Lower leg skin (tissue), 4 donors: ENCODE data around the gene RIIAD1. TPM values are rescaled to one million over a fixed set of nuclear protein-coding genes. Genes with fewer than 3 reads are reported as not detected.
A peak's percentile ranks its signal among the peaks of the same experiment; 100 is the strongest.

Experiments
- DNase-seq, 2 donors: peaks; one replicate each; pipeline ENCODE4 v3.0.0-alpha.2; 2019; ENCODE audit warnings: low spot score in 2 of 2
- H3K4me3 ChIP-seq: fragments of 200-600 bp; sonication (generic); 2 replicates; pipeline ENCODE4 v1.5.1; 2017; ENCODE audit warnings: mild to moderate bottlenecking, low read depth; ENCODE audit not compliant: poor library complexity, severe bottlenecking
- POLR2A ChIP-seq, 2 donors: fragments of 450-650 bp; IDR thresholded peaks; one replicate each; pipeline ENCODE4 v1.6.1; 2016 to 2017; ENCODE audit warnings: antibody characterized with exemption in 2 of 2, mild to moderate bottlenecking in 1 of 2, moderate library complexity in 1 of 2
- WGBS, 2 donors: methylation state at CpG; one replicate each; pipeline ENCODE4 v1.1.5; 2018; 5-methylcytosine and 5-hydroxymethylcytosine counted together
- intact Hi-C: fragments of 100-400 bp; cut with DNase I; formaldehyde crosslinking; loops from one replicate; pipeline ENCODE4 v1.15.0; 2023; ENCODE audit warnings: low total_unique reads
- total RNA-seq, 4 donors: library from RNA; depleted of rRNA; stranded (reverse); fragments of >200 nt; gene quantifications; one replicate each; pipeline ENCODE4 v1.1.0, GENCODE V29; 2016
- TF ChIP-seq, protein P1 (sequence below), 3 donors: fragments of 450-650 bp; IDR thresholded peaks; one replicate each; pipeline ENCODE4 v1.5.1; 2016; ENCODE audit warnings: antibody characterized with exemption in 3 of 3, mild to moderate bottlenecking in 3 of 3, moderate library complexity in 2 of 3

The RIIAD1 gene
- total RNA-seq, 4 donors from 2014 or later = not detected

DNA sequence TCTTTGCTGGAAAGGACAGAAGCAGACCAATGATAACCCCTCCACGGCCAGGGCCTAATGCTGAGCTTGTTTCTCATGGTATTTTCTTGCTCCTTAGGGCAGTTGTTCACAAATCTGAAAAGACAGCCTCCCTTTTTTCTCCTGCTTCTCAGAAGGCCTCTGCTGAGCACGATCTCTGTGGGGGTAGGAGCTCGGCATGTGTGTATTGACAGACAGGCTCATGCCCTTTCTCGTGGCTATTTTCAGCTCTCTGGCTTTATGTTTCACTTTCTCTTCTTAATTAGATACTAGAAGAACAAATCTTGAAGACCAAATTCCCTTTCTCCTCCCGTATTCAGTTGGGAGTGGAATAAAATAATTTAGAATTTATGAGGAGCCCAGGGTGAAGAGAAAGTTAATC lies 768 bp upstream of the RIIAD1 start:
- WGBS, 2 donors = 34 to 38% methylated on average over 5 of the region's 5 CpGs
- intact Hi-C loops = no loop called here
- no peak for TF ChIP-seq POLR2A (IDR thresholded peaks at IDR 0.05)
- TF ChIP-seq, protein P1, sequence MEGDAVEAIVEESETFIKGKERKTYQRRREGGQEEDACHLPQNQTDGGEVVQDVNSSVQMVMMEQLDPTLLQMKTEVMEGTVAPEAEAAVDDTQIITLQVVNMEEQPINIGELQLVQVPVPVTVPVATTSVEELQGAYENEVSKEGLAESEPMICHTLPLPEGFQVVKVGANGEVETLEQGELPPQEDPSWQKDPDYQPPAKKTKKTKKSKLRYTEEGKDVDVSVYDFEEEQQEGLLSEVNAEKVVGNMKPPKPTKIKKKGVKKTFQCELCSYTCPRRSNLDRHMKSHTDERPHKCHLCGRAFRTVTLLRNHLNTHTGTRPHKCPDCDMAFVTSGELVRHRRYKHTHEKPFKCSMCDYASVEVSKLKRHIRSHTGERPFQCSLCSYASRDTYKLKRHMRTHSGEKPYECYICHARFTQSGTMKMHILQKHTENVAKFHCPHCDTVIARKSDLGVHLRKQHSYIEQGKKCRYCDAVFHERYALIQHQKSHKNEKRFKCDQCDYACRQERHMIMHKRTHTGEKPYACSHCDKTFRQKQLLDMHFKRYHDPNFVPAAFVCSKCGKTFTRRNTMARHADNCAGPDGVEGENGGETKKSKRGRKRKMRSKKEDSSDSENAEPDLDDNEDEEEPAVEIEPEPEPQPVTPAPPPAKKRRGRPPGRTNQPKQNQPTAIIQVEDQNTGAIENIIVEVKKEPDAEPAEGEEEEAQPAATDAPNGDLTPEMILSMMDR (IDR thresholded peaks at IDR 0.05) = no peak
- no peak overlapping the region for H3K4me3 ChIP-seq
- DNase-seq = no peak

DNA sequence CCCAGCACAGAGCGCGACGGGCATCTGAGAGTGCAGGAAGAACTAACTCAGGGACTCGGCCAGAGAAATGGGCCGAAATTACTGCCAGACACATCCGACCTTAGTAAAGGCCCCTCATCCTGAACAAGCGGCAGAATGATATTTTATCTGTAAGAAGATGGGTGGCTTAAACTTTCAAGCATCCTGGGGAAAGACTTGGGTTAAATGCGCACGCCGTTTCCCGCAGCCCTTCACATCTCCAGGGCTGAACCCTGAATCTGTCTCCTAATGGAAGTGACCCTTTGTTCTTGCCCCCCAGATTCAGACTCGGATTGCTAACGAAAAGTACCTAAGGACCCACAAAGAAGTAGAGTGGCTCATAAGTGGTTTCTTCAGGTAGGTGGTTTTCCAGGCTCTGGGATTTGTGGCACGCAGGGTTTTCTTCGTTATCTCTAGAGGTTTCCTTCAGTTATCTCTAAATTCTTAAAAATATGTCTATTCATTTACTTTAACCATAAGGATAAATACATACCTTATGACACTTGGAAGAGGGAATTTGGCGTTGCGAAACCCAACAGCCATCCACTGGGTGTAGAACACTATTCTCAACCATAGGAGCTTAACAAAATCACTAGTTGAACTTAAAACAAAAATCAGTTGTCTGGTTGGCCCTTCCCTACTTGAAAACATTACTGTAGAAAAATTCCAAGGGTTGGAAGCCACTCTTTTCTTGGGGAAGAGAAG lies 627 bp downstream of the RIIAD1 start:
- TF ChIP-seq, protein P1 (IDR thresholded peaks at IDR 0.05) = no peak
- no peak for TF ChIP-seq POLR2A (IDR thresholded peaks at IDR 0.05)
- intact Hi-C loops = no loop called here
- WGBS, 2 donors = 38 to 41% methylated on average over 17 of the region's 17 CpGs
- no peak overlapping the region for H3K4me3 ChIP-seq
- no peak for DNase-seq

DNA sequence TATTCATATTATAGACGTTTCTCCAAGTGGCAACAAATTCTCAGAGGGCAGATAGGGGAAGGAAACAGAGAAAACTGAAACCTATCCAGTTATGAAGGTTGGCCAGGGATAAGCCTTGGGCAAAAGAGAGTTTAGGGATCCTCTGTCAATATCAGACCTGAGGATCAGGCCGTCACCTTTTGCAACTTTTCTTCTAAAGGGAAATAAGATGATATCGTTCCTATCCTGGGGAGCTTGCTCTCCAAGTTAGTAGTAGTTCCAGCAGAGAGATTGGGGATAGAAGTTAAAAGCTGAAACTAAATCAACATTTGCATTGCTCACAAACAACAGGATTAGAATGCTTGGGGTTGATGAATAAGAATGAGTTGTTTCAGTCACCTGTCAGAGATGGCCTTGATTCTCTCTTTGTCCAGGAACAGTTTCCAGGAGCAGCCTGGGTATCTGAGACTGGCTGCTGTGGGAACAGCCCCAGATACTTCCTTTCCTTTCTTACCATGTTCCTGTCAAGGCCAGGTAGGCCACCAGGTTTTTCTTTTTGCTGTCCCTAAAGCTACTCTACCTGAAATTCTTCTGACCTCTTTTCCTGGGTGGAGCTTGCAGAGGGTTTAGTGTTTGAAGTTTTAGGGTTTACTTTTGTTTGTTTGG lies 2.5 kb downstream of the RIIAD1 start:
- WGBS, 2 donors = 46 to 59% methylated on average over 3 of the region's 3 CpGs
- intact Hi-C loops = no loop called here
- TF ChIP-seq POLR2A (IDR thresholded peaks at IDR 0.05) = no peak
- TF ChIP-seq, protein P1 (IDR thresholded peaks at IDR 0.05) = no peak
- no peak overlapping the region for H3K4me3 ChIP-seq
- DNase-seq = no peak

DNA sequence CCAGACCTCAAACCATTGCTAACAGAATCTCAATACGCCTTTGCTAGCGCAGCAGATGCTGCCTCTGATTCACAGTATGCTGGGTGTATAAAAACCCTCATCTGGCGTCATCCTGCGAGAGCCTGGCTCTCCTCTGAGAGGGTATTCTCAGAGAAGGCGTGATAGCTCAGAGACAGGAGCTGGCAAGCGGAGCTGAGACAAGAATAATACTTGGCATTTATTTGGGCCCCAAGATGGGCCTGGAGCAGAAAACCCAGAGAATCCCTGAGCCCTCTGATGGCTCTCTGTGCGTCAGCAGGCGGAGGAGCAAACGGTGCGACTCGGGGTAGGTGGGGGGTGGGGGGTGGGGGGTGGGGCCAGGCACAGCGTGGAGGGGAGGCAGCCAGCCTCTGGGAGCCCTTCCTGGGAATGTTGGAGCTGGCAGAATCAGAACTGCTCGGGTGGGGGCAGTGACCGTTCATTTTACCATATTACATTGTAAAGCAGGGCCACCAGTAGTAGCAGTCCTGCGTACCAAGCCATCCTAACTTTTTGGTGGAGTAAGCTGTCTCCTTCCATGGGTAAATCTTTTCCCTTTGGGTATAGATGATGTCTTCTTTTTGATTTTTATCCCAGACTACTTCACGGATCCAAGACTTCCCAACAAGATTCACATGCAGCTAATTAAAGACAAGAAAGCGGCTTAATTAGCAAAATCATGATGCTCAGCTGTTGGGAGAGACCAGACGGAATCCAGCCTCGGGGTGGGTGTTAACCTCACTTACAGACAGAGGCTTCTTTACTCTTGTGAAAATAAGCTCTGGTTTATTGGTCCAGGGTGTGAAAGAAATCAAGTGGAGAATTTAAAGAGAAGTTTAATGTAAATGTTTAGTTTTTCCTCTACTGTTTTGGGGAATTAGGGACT lies 7.1 kb downstream of the RIIAD1 start:
- DNase-seq = peak in 1 of 2 donors; percentile 71

More for the DNA sequence above, 7.1 kb downstream of the RIIAD1 start:
- TF ChIP-seq, protein P1 (IDR thresholded peaks at IDR 0.05) = no peak
- TF ChIP-seq POLR2A (IDR thresholded peaks at IDR 0.05) = no peak
- WGBS, 2 donors = 39 to 48% methylated on average over 19 of the region's 19 CpGs
- H3K4me3 ChIP-seq = no peak overlapping the region
- intact Hi-C loops = no loop called here
